ENCODE results near the gene DNAJC13. TPM values are rescaled to one million over a fixed set of nuclear protein-coding genes. Genes with fewer than 3 reads are reported as not detected.
A peak's percentile ranks its signal among the peaks of the same experiment; 100 is the strongest.

Gene DNAJC13
- total and polyA plus RNA-seq, 8 donors, result 6.5 to 197 (median 46.8) TPM

DNA sequence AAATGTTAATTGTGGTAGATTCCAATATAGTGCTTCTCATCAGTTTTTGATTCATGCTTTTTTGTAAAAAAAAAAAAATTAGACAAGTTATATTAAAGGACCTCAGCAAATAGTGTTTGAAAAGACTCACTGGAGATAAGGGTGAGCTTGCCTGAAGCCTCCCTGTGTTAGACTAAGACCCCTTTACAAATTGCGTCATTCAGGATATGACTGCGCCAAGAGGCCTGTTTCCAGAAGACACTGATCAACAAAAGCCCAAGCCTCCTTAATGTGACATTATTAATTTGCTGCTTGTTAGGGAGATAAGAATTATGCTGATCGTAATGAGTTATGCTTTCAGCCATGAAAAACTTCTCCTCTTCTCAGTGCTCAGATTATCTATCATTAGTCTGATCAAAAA lies 13.0 kb upstream of the DNAJC13 start:
- Histone ChIP-seq H3K36me3 (no peaks in the 10 kb centered on the region), H3K9me3 (no peaks in the 10 kb centered on the region), H3K27me3 (no peaks in the 10 kb centered on the region), H3K4me1 (peaks cover 0 to 18% (median 13%) of the 10 kb centered on the region in 4 donors), H3K27ac (no peak overlapping the region), H3K4me3 (no peak overlapping the region)
- WGBS, 5 donors, result 74 to 86% (median 81%) methylated on average over 3 of the region's 3 CpGs
- no peak for DNase-seq
- intact Hi-C loops (cut with DNase I; ENCODE audit: low total_unique reads), result no loop called here
- TF ChIP-seq EP300 (IDR thresholded peaks at IDR 0.05) (no peak), POLR2AphosphoS5 (IDR thresholded peaks at IDR 0.05) (no peak), POLR2A (IDR thresholded peaks at IDR 0.05) (no peak)
- TF ChIP-seq, protein P1, sequence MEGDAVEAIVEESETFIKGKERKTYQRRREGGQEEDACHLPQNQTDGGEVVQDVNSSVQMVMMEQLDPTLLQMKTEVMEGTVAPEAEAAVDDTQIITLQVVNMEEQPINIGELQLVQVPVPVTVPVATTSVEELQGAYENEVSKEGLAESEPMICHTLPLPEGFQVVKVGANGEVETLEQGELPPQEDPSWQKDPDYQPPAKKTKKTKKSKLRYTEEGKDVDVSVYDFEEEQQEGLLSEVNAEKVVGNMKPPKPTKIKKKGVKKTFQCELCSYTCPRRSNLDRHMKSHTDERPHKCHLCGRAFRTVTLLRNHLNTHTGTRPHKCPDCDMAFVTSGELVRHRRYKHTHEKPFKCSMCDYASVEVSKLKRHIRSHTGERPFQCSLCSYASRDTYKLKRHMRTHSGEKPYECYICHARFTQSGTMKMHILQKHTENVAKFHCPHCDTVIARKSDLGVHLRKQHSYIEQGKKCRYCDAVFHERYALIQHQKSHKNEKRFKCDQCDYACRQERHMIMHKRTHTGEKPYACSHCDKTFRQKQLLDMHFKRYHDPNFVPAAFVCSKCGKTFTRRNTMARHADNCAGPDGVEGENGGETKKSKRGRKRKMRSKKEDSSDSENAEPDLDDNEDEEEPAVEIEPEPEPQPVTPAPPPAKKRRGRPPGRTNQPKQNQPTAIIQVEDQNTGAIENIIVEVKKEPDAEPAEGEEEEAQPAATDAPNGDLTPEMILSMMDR (IDR thresholded peaks at IDR 0.05), result no peak

DNA sequence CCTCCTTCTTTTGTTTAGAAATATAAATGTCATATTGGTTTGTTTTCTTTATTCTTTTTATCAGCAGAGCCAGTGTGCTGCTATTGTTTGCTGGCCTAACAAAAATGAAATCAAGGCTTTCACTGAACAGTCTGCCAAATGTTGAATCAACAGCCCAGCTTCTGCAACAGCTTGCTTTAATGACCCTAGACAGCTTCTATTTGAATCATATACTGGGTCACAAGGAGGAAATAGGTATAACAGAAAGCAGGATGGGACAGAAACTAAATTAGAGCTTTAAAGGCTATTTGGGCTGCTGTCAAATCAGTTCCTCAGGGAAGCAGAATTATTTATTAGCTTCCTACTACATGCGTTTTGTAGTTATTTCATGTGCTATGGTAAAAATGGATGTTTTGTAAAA lies 12.1 kb upstream of the DNAJC13 start:
- H3K27ac ChIP-seq, result peak overlapping the region in 1 of 5 donors; percentile 38

DNA sequence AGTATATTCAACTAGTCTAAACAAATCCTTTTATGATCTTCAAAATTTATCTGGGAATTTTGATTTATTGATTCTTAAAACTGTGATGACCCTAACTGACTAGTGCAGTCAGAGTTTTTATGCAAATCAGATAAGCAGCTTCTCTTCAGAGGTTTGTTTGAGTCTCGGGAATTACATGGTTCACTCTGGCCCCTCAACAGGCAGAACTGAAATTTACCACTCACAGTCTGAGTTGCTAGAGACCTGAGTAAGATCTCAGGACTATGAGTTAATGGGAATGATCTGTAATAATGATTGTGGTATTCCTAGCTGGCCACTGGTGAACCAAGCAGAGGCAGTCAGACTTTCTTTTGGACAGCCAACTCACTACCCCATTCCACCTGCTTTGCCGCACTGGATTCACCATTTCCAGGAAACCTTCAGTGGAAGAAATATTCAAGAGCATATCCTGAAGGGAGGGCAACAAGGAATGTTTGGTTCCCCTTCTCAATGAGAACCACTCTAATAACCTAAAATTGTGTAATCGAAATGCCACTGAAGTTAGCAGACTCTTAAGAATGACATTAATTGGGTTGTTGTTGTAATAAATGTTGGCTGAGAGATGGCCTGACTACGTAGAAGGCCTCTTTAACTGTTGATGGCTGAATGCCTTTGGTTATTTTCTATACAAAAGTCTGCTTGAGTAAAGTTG lies 11.5 kb upstream of the DNAJC13 start:
- no peaks in the 10 kb centered on the region for H3K27me3 ChIP-seq
- no peak overlapping the region for H3K4me3 ChIP-seq
- WGBS, 5 donors, result 72 to 86% (median 75%) methylated on average over 4 of the region's 4 CpGs
- H3K27ac ChIP-seq, result peak overlapping the region in 1 of 5 donors; percentile 38
- no peak for DNase-seq
- H3K36me3 ChIP-seq, result no peaks in the 10 kb centered on the region
- intact Hi-C loops (cut with DNase I; ENCODE audit: low total_unique reads), result no loop called here
- H3K9me3 ChIP-seq, result no peaks in the 10 kb centered on the region
- TF ChIP-seq EP300 (IDR thresholded peaks at IDR 0.05) (no peak), POLR2AphosphoS5 (IDR thresholded peaks at IDR 0.05) (no peak)
- TF ChIP-seq, protein P1 (IDR thresholded peaks at IDR 0.05), result no peak
- peaks cover 0 to 18% (median 13%) of the 10 kb centered on the region in 4 donors for H3K4me1 ChIP-seq

More for the DNA sequence above, 12.1 kb upstream of the DNAJC13 start:
- H3K36me3 ChIP-seq, result no peaks in the 10 kb centered on the region
- TF ChIP-seq POLR2A (IDR thresholded peaks at IDR 0.05), result no peak
- TF ChIP-seq POLR2AphosphoS5 (IDR thresholded peaks at IDR 0.05), result no peak
- TF ChIP-seq, protein P1 (IDR thresholded peaks at IDR 0.05), result no peak
- no peak for TF ChIP-seq EP300 (IDR thresholded peaks at IDR 0.05)
- H3K4me3 ChIP-seq, result no peak overlapping the region
- DNase-seq, result peak in 1 of 2 donors; percentile 53
- intact Hi-C loops (cut with DNase I; ENCODE audit: low total_unique reads), result no loop called here
- WGBS, 5 donors, result 23 to 48% (median 33%) methylated on average over 1 of the region's 1 CpG
- peaks cover 0 to 18% (median 13%) of the 10 kb centered on the region in 4 donors for H3K4me1 ChIP-seq
- no peaks in the 10 kb centered on the region for H3K9me3 ChIP-seq
- H3K27me3 ChIP-seq, result no peaks in the 10 kb centered on the region

DNA sequence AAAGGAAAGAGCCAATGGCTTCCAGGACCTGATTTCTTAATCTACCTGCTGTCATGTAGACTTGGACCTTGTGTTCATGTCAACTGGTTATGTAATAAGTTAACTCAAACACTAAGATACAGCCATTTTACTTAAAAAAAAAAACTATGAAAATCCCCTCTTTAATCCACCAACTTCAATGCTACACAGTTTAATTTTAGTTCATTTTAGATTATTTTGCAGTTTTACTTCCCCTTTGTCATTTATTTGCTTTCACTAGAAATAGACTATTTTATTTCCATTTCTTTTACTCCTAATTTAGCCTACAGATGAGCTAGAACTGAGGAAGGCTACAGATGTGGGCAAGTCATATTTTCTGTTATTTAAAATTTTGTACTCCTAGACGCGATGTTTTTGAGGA lies 10.7 kb upstream of the DNAJC13 start:
- H3K27ac ChIP-seq, result no peak overlapping the region
- TF ChIP-seq EP300 (IDR thresholded peaks at IDR 0.05), result no peak
- TF ChIP-seq POLR2A (IDR thresholded peaks at IDR 0.05), result no peak
- TF ChIP-seq, protein P1 (IDR thresholded peaks at IDR 0.05), result no peak
- no peak for TF ChIP-seq POLR2AphosphoS5 (IDR thresholded peaks at IDR 0.05)
- H3K36me3 ChIP-seq, result no peaks in the 10 kb centered on the region
- no peak for DNase-seq
- peaks cover 0 to 18% (median 13%) of the 10 kb centered on the region in 4 donors for H3K4me1 ChIP-seq
- H3K4me3 ChIP-seq, result no peak overlapping the region
- intact Hi-C loops (cut with DNase I; ENCODE audit: low total_unique reads), result no loop called here
- no peaks in the 10 kb centered on the region for H3K9me3 ChIP-seq
- WGBS, 5 donors, result 93 to 97% (median 94%) methylated on average over 2 of the region's 2 CpGs
- H3K27me3 ChIP-seq, result no peaks in the 10 kb centered on the region
